ENCODE results near the gene CASZ1. TPM values are rescaled to one million over a fixed set of nuclear protein-coding genes. Genes with fewer than 3 reads are reported as not detected.

The CASZ1 gene
- polyA plus RNA-seq, 3 donors = 14.0 to 14.6 (median 14.1) TPM

DNA sequence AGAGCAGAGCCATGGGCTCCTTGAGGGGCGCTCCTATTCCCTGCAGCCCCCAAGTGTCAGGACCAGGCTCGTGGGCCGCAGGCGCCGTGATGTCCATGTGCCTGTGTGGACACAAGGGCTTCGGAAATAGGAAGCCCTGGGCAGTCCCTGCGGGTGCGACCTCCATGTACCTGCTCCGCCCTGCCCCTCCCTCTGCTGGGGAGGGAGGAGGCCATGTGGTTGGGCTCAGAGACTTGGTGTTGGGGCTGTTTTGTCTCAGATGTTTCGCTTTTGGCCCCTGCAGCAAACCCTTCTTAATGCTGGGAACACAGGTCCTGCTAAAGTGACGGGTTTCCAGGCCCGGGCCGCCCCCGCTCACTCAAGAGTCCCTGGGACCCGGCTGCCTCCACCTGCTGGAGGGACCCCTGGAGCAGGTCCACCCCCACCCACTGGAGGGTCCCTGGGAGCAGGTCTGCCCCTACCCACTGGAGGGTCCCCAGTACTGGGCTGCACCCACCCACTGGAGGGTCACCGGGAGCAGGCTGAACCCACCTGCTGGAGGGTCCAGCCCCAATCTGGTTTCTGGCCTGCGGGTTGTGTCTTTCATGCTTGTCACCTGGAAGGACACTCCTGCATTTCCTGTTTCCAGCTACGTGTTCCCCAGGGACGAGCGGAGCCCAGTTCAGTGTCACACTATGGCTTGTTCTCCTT, 165.2 kb downstream of the CASZ1 start:
- no peak for DNase-seq (ENCODE audit: low read depth in 3 of 3, low spot score in 2 of 3)

- no peak for DNase-seq (ENCODE audit: low read depth in 3 of 3, low spot score in 2 of 3)
These were observed 165.8 kb downstream of the CASZ1 start for GRCh38 chr1:10630661-10631120.

DNA sequence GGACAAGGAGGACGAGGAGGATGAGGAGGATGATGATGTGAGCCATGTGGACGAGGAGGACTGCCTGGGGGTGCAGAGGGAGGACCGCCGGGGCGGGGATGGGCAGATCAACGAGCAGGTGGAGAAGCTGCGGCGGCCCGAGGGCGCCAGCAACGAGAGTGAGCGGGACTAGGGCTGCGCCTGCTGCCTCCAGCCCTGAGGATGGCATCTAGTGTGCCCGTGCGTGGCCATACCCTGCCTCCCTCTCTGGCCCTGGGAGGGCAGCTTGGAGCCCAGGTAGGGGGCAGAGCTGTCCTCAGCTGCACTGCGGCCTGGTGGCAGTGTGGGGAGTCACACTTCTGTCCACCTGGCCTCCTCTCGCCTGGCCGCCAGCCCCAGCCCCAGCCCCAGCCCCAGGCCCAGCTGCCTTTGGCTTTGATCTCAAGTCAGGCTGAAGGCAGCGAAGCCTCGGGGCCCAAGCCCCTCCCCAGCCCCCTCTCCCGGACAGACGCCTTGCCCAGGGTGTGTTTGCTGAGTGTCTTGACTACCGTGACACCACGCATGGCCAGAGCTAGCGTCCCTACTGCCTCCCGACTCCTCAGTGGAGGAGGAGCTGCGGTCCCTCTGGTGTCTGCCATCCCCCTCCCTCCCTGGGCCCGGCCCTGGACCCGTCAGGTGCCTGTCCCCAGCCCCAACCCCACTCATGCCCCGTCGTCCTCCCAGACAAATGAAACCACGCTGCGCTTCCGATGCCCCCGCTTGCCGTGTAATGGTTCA, 166.5 kb downstream of the CASZ1 start:
- no peak for DNase-seq (ENCODE audit: low read depth in 3 of 3, low spot score in 2 of 3)

GRCh38 chr1:10629091-10629815, 167.2 kb downstream of the CASZ1 start:
- DNase-seq (ENCODE audit: low read depth in 3 of 3, low spot score in 2 of 3) = no peak

DNA sequence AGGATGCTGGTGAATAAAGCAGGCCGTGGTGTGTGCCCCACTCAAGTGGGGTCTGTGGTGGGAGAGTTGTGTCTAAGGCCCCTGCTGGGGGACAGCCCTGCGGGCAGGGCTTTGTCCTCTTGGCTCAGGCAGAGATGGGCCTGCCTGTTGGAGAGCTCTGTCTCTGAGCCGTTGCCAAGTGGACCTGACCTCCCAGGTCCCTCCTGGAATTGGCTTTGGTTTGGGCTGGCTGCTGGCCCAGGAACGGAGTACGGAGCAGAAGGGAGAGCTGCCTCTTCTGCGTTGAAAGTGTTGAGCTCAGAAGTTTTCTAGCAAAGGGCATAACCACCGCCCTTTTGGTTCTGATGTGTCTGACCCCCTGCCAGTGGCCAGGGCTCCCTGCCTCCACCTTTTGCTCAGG, 167.8 kb downstream of the CASZ1 start:
- no peak for DNase-seq (ENCODE audit: low read depth in 3 of 3, low spot score in 2 of 3)

DNA sequence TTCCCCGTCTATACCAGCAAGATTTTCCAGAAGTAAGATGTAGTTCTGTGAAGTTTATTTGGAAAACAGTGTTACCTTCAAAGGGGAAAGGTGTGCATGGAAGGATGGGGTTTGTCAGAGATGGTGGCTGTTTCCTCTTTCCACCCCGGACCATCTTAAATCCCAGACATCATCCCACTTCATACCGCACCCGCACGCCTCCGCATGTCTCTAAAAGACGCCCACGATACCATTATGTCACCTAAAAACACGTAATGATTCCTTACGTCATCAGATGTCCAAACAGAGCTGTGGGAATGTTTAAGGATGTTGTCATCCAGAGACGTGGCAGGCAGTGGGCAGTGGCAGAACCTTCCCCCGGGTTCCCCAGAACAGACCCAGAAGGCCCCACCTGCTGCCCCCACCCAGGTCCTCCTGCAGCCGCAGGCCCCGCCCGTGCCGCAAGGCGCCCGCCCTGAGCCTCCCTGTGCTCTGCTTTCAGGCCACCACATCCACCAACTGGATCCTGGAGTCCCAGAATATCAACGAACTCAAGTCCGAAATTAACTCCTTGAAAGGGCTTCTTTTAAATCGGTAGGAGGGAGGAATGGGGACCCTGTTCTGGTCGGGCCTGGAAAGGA, 169.5 kb downstream of the CASZ1 start:
- DNase-seq (ENCODE audit: low read depth in 3 of 3, low spot score in 2 of 3) = no peak

DNA sequence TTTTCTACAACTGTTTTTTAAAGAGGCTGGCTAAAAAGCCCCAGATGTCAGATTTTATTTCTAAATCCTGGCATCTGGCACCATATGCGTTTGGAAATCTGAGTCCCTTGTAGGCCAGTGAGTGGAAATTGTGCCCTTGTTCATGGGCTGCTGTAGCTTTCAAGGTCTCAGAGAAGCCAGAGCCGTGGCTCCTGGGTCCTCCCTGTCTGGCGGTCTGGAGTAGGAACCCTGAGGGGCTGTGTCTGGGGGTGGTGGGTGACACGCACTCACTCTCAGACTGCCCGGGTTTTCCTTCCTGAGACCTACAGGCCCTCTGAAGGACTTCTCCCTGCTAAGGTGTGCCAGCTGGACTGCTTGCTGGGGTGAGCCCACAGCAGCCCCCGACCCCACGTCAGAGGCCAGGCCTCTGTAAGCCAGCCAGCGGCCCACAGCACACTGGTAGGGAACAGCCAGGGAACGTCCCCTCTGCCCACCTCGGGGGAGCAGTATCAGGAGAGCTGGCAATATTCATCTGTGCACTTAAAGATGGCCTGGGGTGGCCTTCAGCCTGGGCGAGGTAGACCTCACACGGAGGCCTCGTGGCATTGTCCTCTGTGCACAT, 170.2 kb downstream of the CASZ1 start:
- DNase-seq (ENCODE audit: low read depth in 3 of 3, low spot score in 2 of 3) = no peak

GRCh38 chr1:10625554-10625953, 170.9 kb downstream of the CASZ1 start:
- DNase-seq (ENCODE audit: low read depth in 3 of 3, low spot score in 2 of 3) = no peak

DNA sequence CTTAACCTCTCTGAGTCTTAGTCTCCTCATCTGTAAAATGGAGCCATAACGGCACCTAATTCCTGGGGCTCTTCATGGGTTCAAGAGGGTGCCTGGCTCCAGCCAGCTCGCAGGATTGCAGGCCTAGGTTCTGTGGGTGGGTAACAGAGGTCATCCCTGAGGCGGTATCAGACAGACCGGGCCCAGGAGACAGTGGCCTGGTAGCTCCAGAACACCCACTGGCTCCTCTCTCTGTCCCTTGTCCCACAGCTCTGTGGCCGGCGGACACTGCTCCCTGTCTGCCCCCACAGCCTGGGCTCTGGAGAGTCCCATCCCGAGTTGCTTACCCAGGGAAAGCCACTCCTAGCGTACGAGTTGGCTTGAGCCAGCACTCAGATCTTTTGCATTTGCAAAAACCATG, 171.4 kb downstream of the CASZ1 start:
- DNase-seq (ENCODE audit: low read depth in 3 of 3, low spot score in 2 of 3) = no peak

DNA sequence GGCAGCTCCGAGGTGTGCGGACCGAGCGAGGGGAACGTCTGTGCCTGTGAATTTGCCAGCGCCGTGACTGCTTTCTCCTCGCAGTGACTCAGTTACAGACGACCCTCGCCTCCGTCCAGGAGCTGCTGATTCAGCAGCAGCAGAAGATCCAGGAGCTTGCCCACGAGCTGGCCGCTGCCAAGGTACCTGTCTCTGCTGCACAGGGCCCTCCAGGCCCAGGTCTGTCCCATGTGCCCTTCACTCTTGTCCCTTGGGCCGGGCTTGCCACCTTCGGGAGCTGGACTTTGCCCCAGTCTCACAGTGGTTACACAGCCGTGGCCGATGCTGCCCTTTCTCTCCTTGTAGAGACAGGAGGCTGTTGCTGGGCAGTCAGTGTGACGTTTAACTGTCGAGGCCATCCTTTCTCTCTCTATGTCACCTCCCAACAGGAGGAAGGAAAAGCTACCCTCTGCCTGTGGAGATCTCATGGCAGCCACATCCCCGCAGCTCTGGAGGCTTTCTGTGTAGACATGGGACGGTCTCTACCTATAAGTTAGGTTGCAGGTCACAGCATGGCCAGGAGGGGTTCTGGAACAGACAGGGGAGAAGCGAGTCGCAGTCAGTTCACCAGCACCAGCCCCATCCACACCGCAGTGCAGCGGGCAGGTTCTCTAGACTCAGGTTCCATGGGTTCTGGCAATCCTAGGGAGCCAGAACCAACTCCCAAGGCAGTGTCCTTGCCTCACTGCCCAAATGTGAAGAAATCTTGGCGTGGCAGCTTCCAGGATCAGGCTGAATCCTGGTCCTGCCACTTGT, 172.0 kb downstream of the CASZ1 start:
- no peak for DNase-seq (ENCODE audit: low read depth in 3 of 3, low spot score in 2 of 3)

GRCh38 chr1:10623686-10624145, 172.7 kb downstream of the CASZ1 start:
- no peak for DNase-seq (ENCODE audit: low read depth in 3 of 3, low spot score in 2 of 3)

- no peak for DNase-seq (ENCODE audit: low read depth in 3 of 3, low spot score in 2 of 3)
These were observed 173.3 kb downstream of the CASZ1 start for GRCh38 chr1:10622910-10623685.

- no peak for DNase-seq (ENCODE audit: low read depth in 3 of 3, low spot score in 2 of 3)
These were observed 174.5 kb downstream of the CASZ1 start for GRCh38 chr1:10621906-10622305.

GRCh38 chr1:10620776-10621175, 175.7 kb downstream of the CASZ1 start:
- DNase-seq (ENCODE audit: low read depth in 3 of 3, low spot score in 2 of 3) = no peak

DNA sequence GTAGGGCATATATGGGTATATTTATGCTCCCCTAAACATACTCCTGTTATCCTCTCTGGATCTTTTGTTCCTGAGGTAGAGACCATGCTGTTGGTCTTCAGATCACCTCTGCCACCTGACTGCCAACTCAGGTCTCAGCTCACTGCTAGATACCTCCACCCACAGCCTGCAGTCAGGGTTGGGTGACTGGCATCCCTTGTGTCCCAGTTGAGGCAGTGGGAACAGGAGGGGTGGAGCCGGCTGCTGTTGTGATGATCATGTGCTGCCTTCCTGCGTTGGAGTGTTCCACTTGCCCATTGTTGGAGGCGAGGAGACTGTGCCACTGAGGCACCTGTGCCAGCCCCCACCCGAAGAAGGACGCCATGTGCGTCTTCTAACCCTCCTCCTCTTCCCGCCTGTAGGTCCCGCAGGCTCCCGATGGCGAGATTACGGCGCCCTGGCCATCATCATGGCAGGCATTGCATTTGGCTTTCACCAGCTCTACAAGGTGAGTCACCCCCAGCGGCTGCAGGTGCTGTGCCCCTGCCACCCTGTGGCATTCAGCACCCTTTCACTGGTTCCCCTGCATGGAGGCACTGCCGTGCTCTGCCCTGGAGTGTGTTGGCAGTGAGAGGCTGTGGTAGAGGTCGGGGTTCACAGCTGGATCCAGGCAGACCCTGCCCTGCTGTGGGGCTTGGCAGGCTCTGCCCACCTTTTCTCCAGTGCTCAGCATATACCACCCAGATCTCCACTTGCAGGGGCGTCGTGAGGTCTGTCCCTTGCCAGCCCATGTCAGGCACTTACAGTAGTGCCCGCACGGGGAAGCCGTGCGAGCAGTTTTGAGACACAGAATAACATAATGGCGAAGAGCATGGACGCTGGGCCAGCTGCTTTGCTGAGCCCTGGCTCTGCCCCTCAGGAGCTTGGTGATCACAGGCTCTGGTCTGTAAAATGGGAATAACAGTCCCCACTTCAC, 178.2 kb downstream of the CASZ1 start:
- no peak for DNase-seq (ENCODE audit: low read depth in 3 of 3, low spot score in 2 of 3)

- DNase-seq (ENCODE audit: low read depth in 3 of 3, low spot score in 2 of 3) = no peak
These were observed 179.1 kb downstream of the CASZ1 start for GRCh38 chr1:10617318-10617717.

GRCh38 chr1:10616696-10617095, 179.8 kb downstream of the CASZ1 start:
- no peak for DNase-seq (ENCODE audit: low read depth in 3 of 3, low spot score in 2 of 3)
